ENCODE data around the gene AURKA.

- TF ChIP-seq EZH2phosphoT487 (IDR thresholded peaks at IDR 0.05; ENCODE audit: low read length) (no peak), CTCF (IDR thresholded peaks at IDR 0.05; ENCODE audit: low read length) (no peak), EZH2 (optimal IDR thresholded peaks at IDR 0.05; ENCODE audit: low read depth, low read length) (no peak)
These were observed 23.1 kb upstream of the AURKA start for GRCh38 chr20:56414842-56415765.

Data from MM.1S (cell line).